HEK293 (cell line): ENCODE data around the gene ALDH16A1.

Experiments used
- CTCF ChIA-PET: fragments of 350-600 bp; formaldehyde crosslinking; extraction: SDS; loops from one replicate; lab custom pipeline; 2021; ENCODE audit warnings: antibody characterized with exemption; lab: Yijun Ruan, JAX
- POLR2A ChIA-PET: fragments of 300-600 bp; formaldehyde crosslinking; extraction: SDS; loops from one replicate; lab custom pipeline; 2020; ENCODE audit warnings: antibody characterized with exemption, inconsistent platforms; lab: Yijun Ruan, JAX
- H3K27ac ChIP-seq: fragments of 200-500 bp; sonication (Bioruptor generic); 2 replicates; pipeline ENCODE4 v1.5.1; 2014; ENCODE audit warnings: low read depth, low read length, control low read depth, inconsistent platforms; ENCODE audit errors: extremely low read depth
- H3K36me3 ChIP-seq, 2 experiments: fragments of 200-500 bp in 1 of 2; sonication (Bioruptor generic) in 1 of 2; 1 replicate in 1 of 2; 2 replicates in 1 of 2; pipeline ENCODE4 v1.5.1; 2014 to 2017; ENCODE audit warnings: inconsistent platforms in 2 of 2, low read length in 2 of 2; ENCODE audit not compliant: control insufficient read depth in 2 of 2, insufficient read depth in 1 of 2
- H3K4me1 ChIP-seq: fragments of 200-500 bp; sonication (Bioruptor generic); 2 replicates; pipeline ENCODE4 v1.5.1; 2014; ENCODE audit warnings: mild to moderate bottlenecking, low read length, inconsistent platforms; ENCODE audit not compliant: control insufficient read depth, insufficient read depth
- H3K4me3 ChIP-seq: 2 replicates; pipeline ENCODE4 v1.5.1; 2011; ENCODE audit warnings: low read depth, mild to moderate bottlenecking, control low read depth, low read length, moderate library complexity
- H3K9me3 ChIP-seq: fragments of 200-500 bp; sonication (Bioruptor generic); 2 replicates; pipeline ENCODE4 v1.5.1; 2014; ENCODE audit warnings: low read depth, low read length, inconsistent platforms; ENCODE audit not compliant: control insufficient read depth, insufficient read depth
- BCL6B ChIP-seq: fragments of 450-650 bp; formaldehyde crosslinking; IDR thresholded peaks from 2 replicates; pipeline ENCODE4 v1.5.1; 2017; ENCODE audit warnings: missing biosample characterization, missing genetic modification characterization
- MEIS1 ChIP-seq: sonication (generic); formaldehyde crosslinking; IDR thresholded peaks from 2 replicates; pipeline ENCODE4 v1.8.1; 2022; ENCODE audit warnings: missing genetic modification reagents, mild to moderate bottlenecking, borderline replicate concordance
- PATZ1 ChIP-seq: fragments of 450-650 bp; formaldehyde crosslinking; IDR thresholded peaks from 2 replicates; pipeline ENCODE4 v1.5.1; 2016; ENCODE audit warnings: missing biosample characterization, missing genetic modification characterization
- WT1 ChIP-seq: fragments of 450-650 bp; formaldehyde crosslinking; IDR thresholded peaks from 2 replicates; pipeline ENCODE4 v1.5.1; 2016; ENCODE audit warnings: missing biosample characterization, missing genetic modification characterization
- ZBTB10 ChIP-seq: fragments of 450-650 bp; formaldehyde crosslinking; IDR thresholded peaks from 2 replicates; pipeline ENCODE4 v1.5.1; 2016; ENCODE audit warnings: missing biosample characterization, missing genetic modification characterization
- ZBTB21 ChIP-seq: fragments of 450-650 bp; formaldehyde crosslinking; IDR thresholded peaks from 2 replicates; pipeline ENCODE4 v1.5.1; 2017; ENCODE audit warnings: missing biosample characterization, missing genetic modification characterization
- ZBTB44 ChIP-seq: fragments of 450-650 bp; IDR thresholded peaks from 2 replicates; pipeline ENCODE4 v1.5.1; 2018; ENCODE audit warnings: missing biosample characterization, mild to moderate bottlenecking, missing genetic modification characterization
- ZEB2 ChIP-seq: fragments of 450-650 bp; formaldehyde crosslinking; IDR thresholded peaks from 2 replicates; pipeline ENCODE4 v1.5.1; 2016; ENCODE audit warnings: missing biosample characterization, missing genetic modification characterization
- ZFP69B ChIP-seq: fragments of 450-650 bp; formaldehyde crosslinking; IDR thresholded peaks from 2 replicates; pipeline ENCODE4 v1.5.1; 2016; ENCODE audit warnings: missing biosample characterization, missing genetic modification characterization
- ZNF10 ChIP-seq: fragments of 450-650 bp; formaldehyde crosslinking; IDR thresholded peaks from 2 replicates; pipeline ENCODE4 v1.5.1; 2017; ENCODE audit warnings: missing biosample characterization, missing genetic modification characterization
- ZNF121 ChIP-seq: fragments of 450-650 bp; formaldehyde crosslinking; IDR thresholded peaks from 2 replicates; pipeline ENCODE4 v1.5.1; 2016; ENCODE audit warnings: missing biosample characterization, missing genetic modification characterization
- ZNF155 ChIP-seq: fragments of 450-650 bp; formaldehyde crosslinking; IDR thresholded peaks from 2 replicates; pipeline ENCODE4 v1.5.1; 2016; ENCODE audit warnings: missing biosample characterization, missing genetic modification characterization
- ZNF184 ChIP-seq: fragments of 450-650 bp; IDR thresholded peaks from 2 replicates; pipeline ENCODE4 v1.5.1; 2018; ENCODE audit warnings: missing biosample characterization, mild to moderate bottlenecking, missing genetic modification characterization
- ZNF324 ChIP-seq: fragments of 450-650 bp; formaldehyde crosslinking; IDR thresholded peaks from 2 replicates; pipeline ENCODE4 v1.5.1; 2016; ENCODE audit warnings: missing biosample characterization, missing genetic modification characterization
- ZNF354C ChIP-seq: fragments of 450-650 bp; formaldehyde crosslinking; IDR thresholded peaks from 2 replicates; pipeline ENCODE4 v1.5.1; 2016; ENCODE audit warnings: missing biosample characterization, missing genetic modification characterization, low read depth, borderline replicate concordance
- ZNF549 ChIP-seq: fragments of 450-650 bp; IDR thresholded peaks from 2 replicates; pipeline ENCODE4 v1.5.1; 2018; ENCODE audit warnings: missing biosample characterization, missing genetic modification characterization, mild to moderate bottlenecking, inconsistent platforms, moderate library complexity
- ZNF558 ChIP-seq: fragments of 450-650 bp; formaldehyde crosslinking; IDR thresholded peaks from 2 replicates; pipeline ENCODE4 v1.5.1; 2016; ENCODE audit warnings: missing biosample characterization, missing genetic modification characterization
- ZNF623 ChIP-seq: fragments of 450-650 bp; formaldehyde crosslinking; IDR thresholded peaks from 2 replicates; pipeline ENCODE4 v1.5.1; 2016; ENCODE audit warnings: missing biosample characterization, missing genetic modification characterization
- ZNF670 ChIP-seq: fragments of 450-650 bp; formaldehyde crosslinking; IDR thresholded peaks from 2 replicates; pipeline ENCODE4 v1.5.1; 2016; ENCODE audit warnings: missing biosample characterization, missing genetic modification characterization, low read depth
- ZNF791 ChIP-seq: fragments of 450-650 bp; formaldehyde crosslinking; IDR thresholded peaks from 2 replicates; pipeline ENCODE4 v1.5.1; 2016; ENCODE audit warnings: missing biosample characterization, missing genetic modification characterization
- ZSCAN30 ChIP-seq: fragments of 450-650 bp; IDR thresholded peaks from 2 replicates; pipeline ENCODE4 v1.5.1; 2018; ENCODE audit warnings: missing biosample characterization, mild to moderate bottlenecking, missing genetic modification characterization, moderate library complexity
- ZXDB ChIP-seq: fragments of 450-650 bp; formaldehyde crosslinking; IDR thresholded peaks from 2 replicates; pipeline ENCODE4 v1.5.1; 2016; ENCODE audit warnings: missing biosample characterization, missing genetic modification characterization

The ALDH16A1 gene

GRCh38 chr19:49492573-49493405 lies 39.8 kb downstream of the ALDH16A1 start (continued):
- no peak for TF ChIP-seq ZNF10
- peak; percentile 92 for TF ChIP-seq ZBTB21 (tag by site-specific recombination)
- no peak for TF ChIP-seq ZNF558 (tag by site-specific recombination)
- no peak for TF ChIP-seq ZNF155 (tag by site-specific recombination)
- no peak for TF ChIP-seq WT1 (tag by site-specific recombination)
- no peak for TF ChIP-seq BCL6B
- 0 out of 2 replicates have a peak, but pooled peaks have one; percentile 55 for TF ChIP-seq ZXDB (tag by site-specific recombination)
- TF ChIP-seq ZNF324 = no peak
- TF ChIP-seq MEIS1 (CRISPR knock-in tag) = no peak
- no peak for TF ChIP-seq ZNF549 (tag by site-specific recombination)
- no peak for TF ChIP-seq PATZ1
- no peak for TF ChIP-seq ZNF791 (tag by site-specific recombination)
- no peak for TF ChIP-seq ZFP69B (tag by site-specific recombination)
- no peak for TF ChIP-seq ZNF121 (tag by site-specific recombination)
- peak; percentile 57; the same call in 1 of the 2 replicates for TF ChIP-seq ZEB2
- TF ChIP-seq ZNF354C (tag by site-specific recombination) = no peak
- TF ChIP-seq ZNF184 (tag by site-specific recombination) = no peak

- POLR2A ChIA-PET = interaction anchor here (0.8 to 2.6 kb wide), 17 partner anchors 9 to 433 kb away, joined by 3 to 26 read pairs (median 7); partner anchors contain the start of genes ALDH16A1, BCL2L12, FCGRT and IRF3
- H3K27ac ChIP-seq = peak overlapping the region; percentile 87
Observed at GRCh38 chr19:49496574-49497008, 43.6 kb downstream of the ALDH16A1 start.

More at GRCh38 chr19:49496574-49497008, 43.6 kb downstream of the ALDH16A1 start:
- H3K4me3 ChIP-seq = peak overlapping the region; percentile 89
- peaks cover 7% of the 10 kb centered on the region for H3K4me1 ChIP-seq
- H3K9me3 ChIP-seq = no peaks in the 10 kb centered on the region
- 0 out of 2 replicates have a peak, but pooled peaks have one; percentile 1 for TF ChIP-seq ZBTB44 (tag by site-specific recombination)
- TF ChIP-seq ZNF670 (tag by site-specific recombination) = no peak
- 0 out of 2 replicates have a peak, but pooled peaks have one; percentile 12 for TF ChIP-seq ZSCAN30 (tag by site-specific recombination)
- TF ChIP-seq ZBTB10 (tag by site-specific recombination) = 0 out of 2 replicates have a peak, but pooled peaks have one; percentile 5
- TF ChIP-seq ZNF623 (tag by site-specific recombination) = no peak
- TF ChIP-seq ZEB2 = no peak
- CTCF ChIA-PET = interaction anchor here (1.0 to 2.0 kb wide), 2 partner anchors 73 to 175 kb away, joined by 3 to 5 read pairs; no protein-coding TSS in a partner anchor
- peaks cover 15 to 54% of the 10 kb centered on the region in 2 experiments for H3K36me3 ChIP-seq
